HepG2 (cell line): Measurements from ENCODE around the gene CELF5. TPM values are rescaled to one million over a fixed set of nuclear protein-coding genes. Genes with fewer than 3 reads are reported as not detected.
A peak's percentile ranks its signal among the peaks of the same experiment; 100 is the strongest.

ENCODE experiments used
- MTA1 ChIP-seq: sonication (generic); formaldehyde crosslinking; IDR thresholded peaks from 2 replicates; pipeline ENCODE4 v1.4.0; 2020; ENCODE audit warnings: missing genetic modification reagents, mild to moderate bottlenecking, borderline replicate concordance
- MXI1 ChIP-seq: IDR thresholded peaks from 3 replicates; pipeline ENCODE4 v1.6.1; 2012; ENCODE audit warnings: low read depth, low read length, inconsistent platforms, borderline replicate concordance
- POLR2A ChIP-seq, 2 experiments: IDR thresholded peaks; 2 replicates each; pipeline ENCODE4 v1.6.1; 2011; ENCODE audit warnings: low read depth in 2 of 2, low read length in 2 of 2, mild to moderate bottlenecking in 1 of 2, moderate library complexity in 1 of 2; ENCODE audit not compliant: insufficient read depth in 1 of 2
- RAD21 ChIP-seq: fragments of 450-650 bp; formaldehyde crosslinking; IDR thresholded peaks from 2 replicates; pipeline ENCODE4 v1.5.0; 2020; ENCODE audit warnings: mild to moderate bottlenecking
- RBFOX2 ChIP-seq: fragments of 200-400 bp; formaldehyde crosslinking; IDR thresholded peaks from 2 replicates; pipeline ENCODE4 v1.6.1; 2017; ENCODE audit warnings: low read depth, mild to moderate bottlenecking, low read length
- SCMH1 ChIP-seq: sonication (generic); formaldehyde crosslinking; IDR thresholded peaks from 2 replicates; pipeline ENCODE4 v1.9.0; 2021; ENCODE audit warnings: missing genetic modification reagents, mild to moderate bottlenecking, borderline replicate concordance
- TEAD3 ChIP-seq: optimal IDR thresholded peaks from 2 replicates; pipeline ENCODE3; 2016; ENCODE audit warnings: borderline replicate concordance
- YEATS4 ChIP-seq: sonication (generic); formaldehyde crosslinking; IDR thresholded peaks from 2 replicates; pipeline ENCODE4 v1.4.0; 2020; ENCODE audit warnings: missing genetic modification reagents, borderline replicate concordance
- ZBTB7A ChIP-seq: sonication (generic); formaldehyde crosslinking; IDR thresholded peaks from 2 replicates; pipeline ENCODE4 v1.8.0; 2022; ENCODE audit warnings: mild to moderate bottlenecking, missing genetic modification reagents
- ZBTB7B ChIP-seq: sonication (generic); formaldehyde crosslinking; IDR thresholded peaks from 2 replicates; pipeline ENCODE4 v1.4.0; 2020; ENCODE audit warnings: missing genetic modification reagents
- ZNF230 ChIP-seq: sonication (generic); formaldehyde crosslinking; IDR thresholded peaks from 2 replicates; pipeline ENCODE4 v1.4.0; 2020; ENCODE audit warnings: mild to moderate bottlenecking, missing genetic modification reagents
- ZNF274 ChIP-seq: sonication (generic); formaldehyde crosslinking; IDR thresholded peaks from 2 replicates; pipeline ENCODE4 v1.5.1; 2020; ENCODE audit warnings: mild to moderate bottlenecking, missing genetic modification reagents
- ZNF501 ChIP-seq: sonication (generic); formaldehyde crosslinking; IDR thresholded peaks from 2 replicates; pipeline ENCODE4 v1.5.1; 2020; ENCODE audit warnings: mild to moderate bottlenecking, moderate library complexity, missing genetic modification reagents
- polyA plus RNA-seq, 8 experiments: library from polyadenylated mRNA; depleted of rRNA in 3 of 8; stranded (reverse) in 7 of 8; unstranded in 1 of 8; fragments of >200 nt; fragmentation: Illumina TruSeq in 4 of 8; extraction: Trizol in 4 of 8; gene quantifications; 2 replicates each; pipeline versions ENCODE4 v1.2.1 to v1.2.3, GENCODE V29; 2011 to 2016; ENCODE audit warnings: low read depth in 4 of 8, missing spikeins in 1 of 8, mixed read lengths in 1 of 8; ENCODE audit not compliant: insufficient read depth in 1 of 8
- total RNA-seq, 5 experiments: library from RNA; depleted of rRNA; stranded (reverse); fragments of >200 nt; fragmentation: Illumina TruSeq; extraction: Trizol; gene quantifications; 2 replicates each; pipeline ENCODE4 v1.2.3, GENCODE V29; 2016; ENCODE audit warnings: low read depth in 1 of 5
- TF ChIP-seq, protein P1 (sequence below): sonication (generic); formaldehyde crosslinking; IDR thresholded peaks from 2 replicates; pipeline ENCODE4 v1.5.1; 2020; ENCODE audit warnings: missing genetic modification reagents, mild to moderate bottlenecking, borderline replicate concordance
- TF ChIP-seq, protein P2 (sequence below): sonication (generic); formaldehyde crosslinking; IDR thresholded peaks from 2 replicates; pipeline ENCODE4 v1.5.0; 2020; ENCODE audit warnings: missing genetic modification reagents
- TF ChIP-seq, protein P3 (sequence below): fragments of 450-650 bp; IDR thresholded peaks from 2 replicates; pipeline ENCODE4 v1.6.1; 2016

CELF5 gene
- total and polyA plus RNA-seq, 2 of the 13 experiments (the other 11 are each of a cell fraction or from before 2014, with no cell fraction given), result 0.31 to 0.84 TPM

DNA sequence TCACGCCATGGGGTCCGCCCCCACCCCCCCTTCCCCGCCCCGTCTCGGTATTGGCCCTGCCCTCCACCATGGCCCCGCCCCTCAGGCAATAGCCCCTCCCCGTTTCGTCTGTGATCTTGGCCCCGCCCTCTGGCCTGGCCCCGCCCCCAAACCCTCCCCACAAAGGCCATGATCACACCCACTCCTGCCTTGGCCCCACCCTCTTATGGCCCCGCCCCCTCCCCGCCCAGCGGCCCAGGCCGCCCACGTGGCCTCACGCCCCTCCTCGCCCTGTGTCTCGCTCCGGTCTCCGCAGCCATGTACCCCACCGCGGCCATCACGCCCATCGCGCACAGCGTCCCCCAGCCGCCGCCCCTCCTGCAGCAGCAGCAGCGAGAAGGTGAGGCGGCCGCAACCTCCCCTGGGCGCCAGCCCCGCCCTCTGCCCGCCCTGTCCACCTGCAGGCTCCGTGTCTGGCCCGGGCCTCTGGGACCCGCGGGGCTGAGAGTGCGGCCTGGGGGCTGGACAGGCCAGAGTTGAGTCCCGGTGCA lies 61.3 kb downstream of the CELF5 start (continued):
- TF ChIP-seq YEATS4 (CRISPR knock-in tag), result peak; percentile 44; the same call in 1 of the 2 replicates
- TF ChIP-seq SCMH1 (CRISPR knock-in tag), result no peak
- peak; percentile 52; the same call in 1 of the 2 replicates for TF ChIP-seq ZBTB7A (CRISPR knock-in tag)
- TF ChIP-seq, protein P1, sequence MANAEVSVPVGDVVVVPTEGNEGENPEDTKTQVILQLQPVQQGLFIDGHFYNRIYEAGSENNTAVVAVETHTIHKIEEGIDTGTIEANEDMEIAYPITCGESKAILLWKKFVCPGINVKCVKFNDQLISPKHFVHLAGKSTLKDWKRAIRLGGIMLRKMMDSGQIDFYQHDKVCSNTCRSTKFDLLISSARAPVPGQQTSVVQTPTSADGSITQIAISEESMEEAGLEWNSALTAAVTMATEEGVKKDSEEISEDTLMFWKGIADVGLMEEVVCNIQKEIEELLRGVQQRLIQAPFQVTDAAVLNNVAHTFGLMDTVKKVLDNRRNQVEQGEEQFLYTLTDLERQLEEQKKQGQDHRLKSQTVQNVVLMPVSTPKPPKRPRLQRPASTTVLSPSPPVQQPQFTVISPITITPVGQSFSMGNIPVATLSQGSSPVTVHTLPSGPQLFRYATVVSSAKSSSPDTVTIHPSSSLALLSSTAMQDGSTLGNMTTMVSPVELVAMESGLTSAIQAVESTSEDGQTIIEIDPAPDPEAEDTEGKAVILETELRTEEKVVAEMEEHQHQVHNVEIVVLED (CRISPR knock-in tag), result 0 out of 2 replicates have a peak, but pooled peaks have one; percentile 31
- no peak for TF ChIP-seq ZNF230 (CRISPR knock-in tag)
- TF ChIP-seq ZNF274, result peak; percentile 67; the same call in 1 of the 2 replicates
- peak; percentile 26 for TF ChIP-seq TEAD3 (CRISPR knock-in tag)
- peak; percentile 86; the same call in 2 of the 3 replicates for TF ChIP-seq MXI1
- 0 out of 2 replicates have a peak, but pooled peaks have one; percentile 27 for TF ChIP-seq ZNF501 (CRISPR knock-in tag)
- TF ChIP-seq RAD21 (CRISPR knock-in tag), result 0 out of 2 replicates have a peak, but pooled peaks have one; percentile 13
- TF ChIP-seq, protein P2, sequence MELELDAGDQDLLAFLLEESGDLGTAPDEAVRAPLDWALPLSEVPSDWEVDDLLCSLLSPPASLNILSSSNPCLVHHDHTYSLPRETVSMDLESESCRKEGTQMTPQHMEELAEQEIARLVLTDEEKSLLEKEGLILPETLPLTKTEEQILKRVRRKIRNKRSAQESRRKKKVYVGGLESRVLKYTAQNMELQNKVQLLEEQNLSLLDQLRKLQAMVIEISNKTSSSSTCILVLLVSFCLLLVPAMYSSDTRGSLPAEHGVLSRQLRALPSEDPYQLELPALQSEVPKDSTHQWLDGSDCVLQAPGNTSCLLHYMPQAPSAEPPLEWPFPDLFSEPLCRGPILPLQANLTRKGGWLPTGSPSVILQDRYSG, result 0 out of 2 replicates have a peak, but pooled peaks have one; percentile 27
- TF ChIP-seq RBFOX2, result peak; percentile 62
- peak; percentile 53; the same call in 1 of the 2 replicates for TF ChIP-seq MTA1
- TF ChIP-seq ZBTB7B (CRISPR knock-in tag), result peak; percentile 37; the same call in 1 of the 2 replicates
- TF ChIP-seq, protein P3, sequence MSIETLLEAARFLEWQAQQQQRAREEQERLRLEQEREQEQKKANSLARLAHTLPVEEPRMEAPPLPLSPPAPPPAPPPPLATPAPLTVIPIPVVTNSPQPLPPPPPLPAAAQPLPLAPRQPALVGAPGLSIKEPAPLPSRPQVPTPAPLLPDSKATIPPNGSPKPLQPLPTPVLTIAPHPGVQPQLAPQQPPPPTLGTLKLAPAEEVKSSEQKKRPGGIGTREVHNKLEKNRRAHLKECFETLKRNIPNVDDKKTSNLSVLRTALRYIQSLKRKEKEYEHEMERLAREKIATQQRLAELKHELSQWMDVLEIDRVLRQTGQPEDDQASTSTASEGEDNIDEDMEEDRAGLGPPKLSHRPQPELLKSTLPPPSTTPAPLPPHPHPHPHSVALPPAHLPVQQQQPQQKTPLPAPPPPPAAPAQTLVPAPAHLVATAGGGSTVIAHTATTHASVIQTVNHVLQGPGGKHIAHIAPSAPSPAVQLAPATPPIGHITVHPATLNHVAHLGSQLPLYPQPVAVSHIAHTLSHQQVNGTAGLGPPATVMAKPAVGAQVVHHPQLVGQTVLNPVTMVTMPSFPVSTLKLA, result 0 out of 2 replicates have a peak, but pooled peaks have one; percentile 24
- peak in 1 of 2 experiments; percentile 46; a peak in 1 of 4 replicates for TF ChIP-seq POLR2A (IDR thresholded peaks at IDR 0.05; ENCODE audit: insufficient read depth in 1 of 2, low read depth in 2 of 2, low read length in 2 of 2)
